ENCODE data around the gene UCN2.

GRCh38 chr3:48532271-48532976 lies 31.2 kb downstream of the UCN2 start:
- TF ChIP-seq TAF1 (IDR thresholded peaks at IDR 0.05; ENCODE audit: low read depth, low read length) (no peak), POLR2AphosphoS5 (IDR thresholded peaks at IDR 0.05; ENCODE audit: low read depth, low read length) (no peak)

Data from GM12891 (cell line).